Tibial nerve (tissue), 4 donors: ENCODE measurements around the gene SKI. TPM values are rescaled to one million over a fixed set of nuclear protein-coding genes. Genes with fewer than 3 reads are reported as not detected.

Experiments
- DNase-seq, 2 donors: peaks; one replicate each; pipeline ENCODE4 v3.0.0-alpha.2; 2019; ENCODE audit warnings: low spot score in 2 of 2
- H3K27ac ChIP-seq, 4 donors: fragments of 200-600 bp; sonication (generic) in 3 of 4; one replicate each; pipeline ENCODE4 v1.5.1; 2017 to 2019; ENCODE audit warnings: mild to moderate bottlenecking in 1 of 4
- H3K27me3 ChIP-seq, 2 donors: fragments of 200-600 bp; sonication (generic) in 1 of 2; one replicate each; pipeline versions ENCODE4 v1.5.1 to v1.6.0; 2017 to 2019
- H3K36me3 ChIP-seq, 3 donors: fragments of 200-600 bp; sonication (generic); one replicate each; pipeline ENCODE4 v1.5.1; 2018 to 2019
- H3K4me1 ChIP-seq, 4 donors: fragments of 200-600 bp; sonication (generic) in 3 of 4; one replicate each; pipeline ENCODE4 v1.5.1; 2017 to 2019
- H3K4me3 ChIP-seq, 4 donors: fragments of 200-600 bp; sonication (generic) in 3 of 4; one replicate each; pipeline ENCODE4 v1.5.1; 2017 to 2019; ENCODE audit warnings: mild to moderate bottlenecking in 1 of 4, moderate library complexity in 1 of 4
- H3K9me3 ChIP-seq, 4 donors: fragments of 200-600 bp; sonication (generic) in 3 of 4; one replicate each; pipeline ENCODE4 v1.5.1; 2017 to 2019
- CTCF ChIP-seq, 5 experiments: fragments of 200-600 bp in 3 of 5; fragments of 450-650 bp in 2 of 5; sonication (generic) in 3 of 5; IDR thresholded peaks; one replicate each; pipeline ENCODE4 v1.5.1; 2016 to 2019; ENCODE audit warnings: antibody characterized with exemption in 5 of 5, mild to moderate bottlenecking in 3 of 5, moderate library complexity in 2 of 5
- EP300 ChIP-seq, 2 donors: sonication (generic); formaldehyde crosslinking; IDR thresholded peaks; one replicate each; pipeline ENCODE4 v1.6.1; 2017; ENCODE audit warnings: antibody characterized with exemption in 2 of 2, mild to moderate bottlenecking in 1 of 2
- POLR2A ChIP-seq, 2 donors: fragments of 450-650 bp; IDR thresholded peaks; one replicate each; pipeline ENCODE4 v1.6.1; 2017; ENCODE audit warnings: antibody characterized with exemption in 2 of 2, mild to moderate bottlenecking in 2 of 2, moderate library complexity in 2 of 2
- WGBS, 2 donors: methylation state at CpG; one replicate each; pipeline ENCODE4 v1.1.5; 2018; 5-methylcytosine and 5-hydroxymethylcytosine counted together
- total RNA-seq, 4 donors: library from RNA; depleted of rRNA; stranded (reverse); fragments of >200 nt; gene quantifications; one replicate each; pipeline ENCODE4 v1.1.0, GENCODE V29; 2016

SKI gene
- total RNA-seq, 4 donors from 2014 or later = 62.8 to 100 (median 72.2) TPM

GRCh38 chr1:2337501-2337900 lies 109.4 kb downstream of the SKI start:
- H3K9me3 ChIP-seq = no peaks in the 10 kb centered on the region
- H3K27me3 ChIP-seq = no peaks in the 10 kb centered on the region
- no peak overlapping the region for H3K4me3 ChIP-seq
- 54 to 65% methylated on average over 9 to 10 of the region's 10 CpGs for WGBS, 2 donors
- H3K4me1 ChIP-seq = no peaks in the 10 kb centered on the region
- DNase-seq = no peak
- H3K36me3 ChIP-seq = peaks cover 0 to 3% (median 0%) of the 10 kb centered on the region in 3 donors
- TF ChIP-seq EP300 (IDR thresholded peaks at IDR 0.05) = no peak
- no peak for TF ChIP-seq CTCF (IDR thresholded peaks at IDR 0.05)
- no peak for TF ChIP-seq POLR2A (IDR thresholded peaks at IDR 0.05)
- H3K27ac ChIP-seq = no peak overlapping the region

GRCh38 chr1:2339206-2340085 lies 111.3 kb downstream of the SKI start:
- DNase-seq = no peak
- Histone ChIP-seq H3K4me3 (no peak overlapping the region), H3K4me1 (no peaks in the 10 kb centered on the region), H3K36me3 (peaks cover 0 to 3% (median 0%) of the 10 kb centered on the region in 3 donors), H3K9me3 (no peaks in the 10 kb centered on the region), H3K27ac (no peak overlapping the region), H3K27me3 (no peaks in the 10 kb centered on the region)
- TF ChIP-seq EP300 (IDR thresholded peaks at IDR 0.05) (no peak), POLR2A (IDR thresholded peaks at IDR 0.05) (no peak), CTCF (IDR thresholded peaks at IDR 0.05) (no peak)
- WGBS, 2 donors = 78 to 85% methylated on average over 36 to 45 of the region's 45 CpGs

DNA sequence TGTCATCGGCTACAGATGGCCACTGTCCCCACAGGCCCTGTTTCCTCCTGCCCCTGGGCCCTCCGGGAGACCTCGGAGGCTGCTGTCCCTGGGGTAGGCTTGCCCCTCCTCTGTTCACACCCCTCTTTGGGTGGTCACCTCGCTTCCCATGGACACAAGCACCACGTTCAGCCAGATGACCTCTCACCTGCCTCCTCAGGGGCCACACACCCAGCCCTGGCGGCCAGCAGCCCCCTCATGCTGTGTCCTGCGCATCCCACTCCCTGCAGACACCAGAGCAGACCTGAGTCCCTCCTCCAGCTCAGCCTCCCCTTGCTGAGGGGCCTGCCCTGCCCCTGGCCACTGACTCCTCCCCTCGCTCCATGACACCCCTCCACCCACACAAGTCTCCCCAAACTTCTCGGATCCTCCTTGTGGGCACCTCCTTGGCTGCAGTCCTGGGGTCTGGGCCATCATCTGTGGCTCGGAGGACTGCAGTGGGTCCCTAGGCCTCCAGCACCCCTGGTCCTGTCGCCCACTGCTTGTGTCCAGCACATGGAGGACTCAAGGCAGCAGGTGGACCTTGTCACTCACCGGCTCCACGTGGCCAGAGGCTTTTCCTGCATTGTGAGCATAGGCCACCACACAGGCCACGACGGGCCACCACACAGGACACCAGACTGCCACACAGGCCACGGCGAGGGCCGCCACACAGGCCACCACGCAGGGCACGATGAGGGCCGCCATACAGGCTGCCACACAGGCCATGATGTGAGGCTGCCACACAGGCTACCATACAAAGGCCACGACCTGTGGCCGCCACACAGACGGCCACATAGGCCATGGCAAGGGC lies 112.2 kb downstream of the SKI start:
- H3K9me3 ChIP-seq = no peaks in the 10 kb centered on the region
- no peak overlapping the region for H3K4me3 ChIP-seq
- whole genome bisulfite sequencing, 2 donors = 87 to 88% methylated on average over 16 to 23 of the region's 24 CpGs
- DNase-seq = no peak
- TF ChIP-seq POLR2A (IDR thresholded peaks at IDR 0.05) = no peak
- no peak for TF ChIP-seq CTCF (IDR thresholded peaks at IDR 0.05)
- TF ChIP-seq EP300 (IDR thresholded peaks at IDR 0.05) = no peak
- no peaks in the 10 kb centered on the region for H3K27me3 ChIP-seq
- H3K36me3 ChIP-seq = peaks cover 0 to 3% (median 0%) of the 10 kb centered on the region in 3 donors
- H3K27ac ChIP-seq = no peak overlapping the region
- H3K4me1 ChIP-seq = no peaks in the 10 kb centered on the region

GRCh38 chr1:2340918-2341254 lies 112.8 kb downstream of the SKI start:
- no peaks in the 10 kb centered on the region for H3K4me1 ChIP-seq
- H3K4me3 ChIP-seq = no peak overlapping the region
- H3K27me3 ChIP-seq = no peaks in the 10 kb centered on the region
- H3K36me3 ChIP-seq = peaks cover 0 to 3% (median 0%) of the 10 kb centered on the region in 3 donors
- WGBS, 2 donors = 92 to 100% methylated on average over 14 of the region's 14 CpGs
- no peak for TF ChIP-seq CTCF (IDR thresholded peaks at IDR 0.05)
- no peak for TF ChIP-seq EP300 (IDR thresholded peaks at IDR 0.05)
- no peak for TF ChIP-seq POLR2A (IDR thresholded peaks at IDR 0.05)
- no peak overlapping the region for H3K27ac ChIP-seq
- no peak for DNase-seq
- H3K9me3 ChIP-seq = no peaks in the 10 kb centered on the region
